Activated B cell treated with CpG ODN at 0.5 μM for 24 hours (primary cell): ENCODE measurements around the gene DENND2C. TPM values are rescaled to one million over a fixed set of nuclear protein-coding genes. Genes with fewer than 3 reads are reported as not detected.

Experiments
- ATAC-seq: fragments of 200-7000 bp; cut with Tn5 transposase; one replicate; pipeline ENCODE4 v1.10.0; 2021; ENCODE audit warnings: low read depth, mild to moderate bottlenecking, moderate library complexity
- CTCF ChIA-PET: fragments of 350-600 bp; sonication (Branson Sonifier 250); formaldehyde crosslinking; loops from one replicate; lab custom pipeline; 2021; ENCODE audit warnings: antibody characterized with exemption; lab: Charles Lee
- POLR2A ChIA-PET: fragments of 350-600 bp; sonication (Branson Sonifier 250); formaldehyde crosslinking; loops from one replicate; lab custom pipeline; 2021; ENCODE audit warnings: antibody characterized with exemption; lab: Charles Lee
- DNase-seq: peaks from one replicate; pipeline ENCODE4 v3.0.0; 2022
- H3K27ac Mint-ChIP-seq: one replicate; pipeline ENCODE4 v1.8.0; 2020; ENCODE audit warnings: mixed read lengths
- H3K27me3 Mint-ChIP-seq: one replicate; pipeline ENCODE4 v1.8.0; 2021; ENCODE audit warnings: mixed read lengths
- H3K36me3 Mint-ChIP-seq: one replicate; pipeline ENCODE4 v1.8.0; 2021; ENCODE audit warnings: low read depth, mixed read lengths
- H3K4me1 Mint-ChIP-seq: one replicate; pipeline ENCODE4 v1.8.0; 2021; ENCODE audit warnings: mixed read lengths
- H3K4me3 Mint-ChIP-seq: one replicate; pipeline ENCODE4 v1.8.0; 2020; ENCODE audit warnings: mild to moderate bottlenecking, mixed read lengths
- H3K9me3 Mint-ChIP-seq: one replicate; pipeline ENCODE4 v1.8.0; 2020; ENCODE audit warnings: mixed read lengths
- CTCF ChIP-seq: fragments of 200-600 bp; IDR thresholded peaks from one replicate; pipeline ENCODE4 v1.8.0; 2022; ENCODE audit warnings: antibody characterized with exemption, mild to moderate bottlenecking
- intact Hi-C: fragments of 100-400 bp; cut with micrococcal nuclease; formaldehyde crosslinking; loops from one replicate; pipeline ENCODE4 v1.15.1; 2024
- total RNA-seq: library from RNA; stranded (reverse); gene quantifications from 2 replicates; pipeline ENCODE4 v1.2.3, GENCODE V29; 2022

The DENND2C gene
- total RNA-seq, 1 donor from 2014 or later, result 0.20 TPM

DNA sequence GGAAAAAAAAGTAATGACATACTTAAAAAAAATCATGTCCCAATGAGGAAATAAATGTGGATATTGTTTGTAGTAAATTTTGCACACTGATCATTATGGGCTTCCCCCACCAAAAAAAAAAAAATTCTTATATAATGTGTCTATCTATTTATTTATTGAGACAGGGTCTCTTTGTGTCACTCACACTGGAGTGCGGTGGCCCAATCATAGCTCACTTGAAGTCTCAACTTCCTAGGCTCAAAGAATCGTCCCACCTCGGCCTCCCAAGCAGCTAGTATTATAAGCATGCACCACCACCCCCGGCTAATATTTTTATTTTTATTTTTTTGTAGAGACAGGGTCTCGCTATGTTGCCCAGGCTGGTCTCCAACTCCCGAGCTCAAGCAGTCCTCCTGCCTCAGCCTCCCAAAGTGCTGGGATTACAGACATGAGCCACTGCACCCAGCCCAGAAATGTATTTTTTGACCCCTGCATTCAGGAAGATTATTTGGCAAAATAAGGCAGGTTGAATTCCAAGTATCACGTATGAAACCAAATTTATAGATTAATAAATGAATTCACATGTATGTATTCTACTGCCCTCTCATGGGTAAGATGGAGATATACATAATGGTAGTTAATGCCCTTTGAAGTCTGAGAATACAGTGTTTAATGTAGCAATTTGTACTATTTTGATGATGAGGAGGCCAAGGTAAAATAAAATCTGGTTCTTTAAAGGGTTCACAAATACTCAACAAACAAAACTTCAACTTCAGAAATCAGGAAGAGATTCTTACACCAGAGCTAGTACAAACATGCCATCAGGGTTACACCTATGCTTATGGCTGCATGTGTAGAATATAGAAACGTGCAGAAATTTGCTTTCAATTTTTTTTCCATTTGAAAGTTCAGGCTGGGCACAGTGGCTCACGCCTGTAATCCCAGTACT is 1.4 kb upstream of the DENND2C start:
- DNase-seq (no peak), ATAC-seq (no peak)
- Mint-ChIP-seq H3K4me3 (peak overlapping the region; percentile 48), H3K36me3 (peaks cover 2% of the 10 kb centered on the region), H3K4me1 (peaks cover 10% of the 10 kb centered on the region), H3K9me3 (no peaks in the 10 kb centered on the region), H3K27ac (no peak overlapping the region), H3K27me3 (peaks cover 31% of the 10 kb centered on the region)
- no peak for TF ChIP-seq CTCF
- intact Hi-C loops, result no loop called here
- ChIA-PET CTCF (interaction anchor here (1.5 kb wide), 1 partner anchor 324 kb away, joined by 7 read pairs; no protein-coding TSS in a partner anchor), POLR2A (interaction anchor here (0.6 kb wide), 1 partner anchor 1712 kb away, joined by 7 read pairs; no protein-coding TSS in a partner anchor)

GRCh38 chr1:114670083-114671010 is 498 bp upstream of the DENND2C start:
- Mint-ChIP-seq H3K27ac (peak overlapping the region; percentile 67), H3K9me3 (no peaks in the 10 kb centered on the region), H3K4me1 (peaks cover 10% of the 10 kb centered on the region), H3K4me3 (peak overlapping the region; percentile 94), H3K36me3 (peaks cover 2% of the 10 kb centered on the region), H3K27me3 (peaks cover 30% of the 10 kb centered on the region)
- DNase-seq (peak; percentile 80), ATAC-seq (peak; percentile 99)
- intact Hi-C loops, result loop anchor here (1.0 kb wide), 8 partner anchors 46 to 911 kb away; partner anchors contain the start of genes BCAS2, CSDE1, NRAS and PHTF1
- TF ChIP-seq CTCF, result no peak
- ChIA-PET CTCF (interaction anchor here (1.2 kb wide), 1 partner anchor 46 kb away, joined by 4 read pairs; the partner anchor contains the start of gene NRAS), POLR2A (interaction anchor here (0.6 to 1.2 kb wide), 2 partner anchors 88 to 913 kb away, joined by 3 to 5 read pairs; partner anchors contain the start of gene CSDE1)

DNA sequence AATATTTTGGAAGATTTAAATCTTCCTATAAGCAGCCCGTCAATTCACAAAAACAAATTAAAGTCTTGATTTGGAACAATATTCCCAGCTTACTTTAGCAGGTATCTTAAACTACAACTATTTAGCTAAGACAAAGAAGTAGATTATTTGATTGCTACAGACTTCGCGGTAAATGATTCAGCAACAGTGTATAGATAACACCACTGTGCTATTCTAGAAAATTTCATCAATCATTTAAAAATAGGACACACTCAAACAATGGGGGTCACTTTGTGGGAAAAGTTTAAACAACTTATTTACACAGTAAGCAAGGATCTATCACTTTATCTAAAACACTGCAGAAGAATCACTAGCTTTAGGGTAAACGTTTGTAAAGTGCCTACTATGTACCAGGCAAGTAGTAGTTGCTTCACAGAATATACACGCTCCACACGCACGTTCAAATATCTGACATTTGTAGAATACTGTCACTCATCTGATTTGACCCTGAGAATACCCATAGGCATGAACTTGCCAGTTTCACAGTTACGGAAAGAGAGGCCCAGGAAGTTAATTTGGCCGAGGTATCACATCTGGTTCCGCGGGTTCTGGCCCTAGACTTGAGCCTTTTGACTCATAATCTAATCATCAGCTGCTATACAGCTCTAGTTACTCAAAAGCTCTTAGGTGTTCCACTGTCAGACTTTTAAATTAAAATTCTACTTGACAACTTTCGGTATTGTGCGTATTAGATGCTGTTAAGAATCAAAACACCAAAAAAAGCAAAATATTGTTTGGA is 876 bp downstream of the DENND2C start:
- no peak for DNase-seq
- H3K36me3 Mint-ChIP-seq, result peaks cover 2% of the 10 kb centered on the region
- intact Hi-C loops, result no loop called here
- no peak for ATAC-seq
- peak overlapping the region; percentile 94 for H3K4me3 Mint-ChIP-seq
- ChIA-PET POLR2A (interaction anchor here (0.6 to 1.2 kb wide), 2 partner anchors 89 to 911 kb away, joined by 3 to 5 read pairs; partner anchors contain the start of gene CSDE1), CTCF (interaction anchor here (1.2 kb wide), 1 partner anchor 47 kb away, joined by 4 read pairs; the partner anchor contains the start of gene NRAS)
- H3K9me3 Mint-ChIP-seq, result no peaks in the 10 kb centered on the region
- H3K27ac Mint-ChIP-seq, result no peak overlapping the region
- H3K4me1 Mint-ChIP-seq, result peaks cover 10% of the 10 kb centered on the region
- peaks cover 20% of the 10 kb centered on the region for H3K27me3 Mint-ChIP-seq
- TF ChIP-seq CTCF, result no peak

- H3K27ac Mint-ChIP-seq, result no peak overlapping the region
- H3K4me1 Mint-ChIP-seq, result peaks cover 10% of the 10 kb centered on the region
- peaks cover 2% of the 10 kb centered on the region for H3K36me3 Mint-ChIP-seq
- peaks cover 20% of the 10 kb centered on the region for H3K27me3 Mint-ChIP-seq
- CTCF ChIA-PET, result no interaction called here
- H3K9me3 Mint-ChIP-seq, result no peaks in the 10 kb centered on the region
- ATAC-seq (no peak), DNase-seq (no peak)
- peak overlapping the region; percentile 94 for H3K4me3 Mint-ChIP-seq
- POLR2A ChIA-PET, result no interaction called here
- intact Hi-C loops, result no loop called here
- TF ChIP-seq CTCF, result no peak
These were observed 1.5 kb downstream of the DENND2C start for GRCh38 chr1:114668373-114668772.
